Neural progenitor cell (in vitro differentiated cells): ENCODE measurements around the gene TOX2. TPM values are rescaled to one million over a fixed set of nuclear protein-coding genes. Genes with fewer than 3 reads are reported as not detected.

Experiments used
- DNase-seq: peaks from one replicate; pipeline ENCODE4 v3.0.0-alpha.2; 2016; ENCODE audit warnings: low spot score
- H2AFZ ChIP-seq: fragments of 200-600 bp; sonication (generic); replicated peaks from 2 replicates; pipeline ENCODE4 v1.6.1; 2016; ENCODE audit warnings: antibody characterized with exemption
- H3F3A ChIP-seq: fragments of 200-600 bp; sonication (generic); 2 replicates; pipeline ENCODE4 v1.6.1; 2016; ENCODE audit warnings: antibody characterized with exemption, low read depth
- H3K27ac ChIP-seq: fragments of 200-600 bp; sonication (generic); 2 replicates; pipeline ENCODE4 v1.5.1; 2016; ENCODE audit warnings: mild to moderate bottlenecking
- H3K27me3 ChIP-seq: fragments of 200-600 bp; sonication (generic); 2 replicates; pipeline ENCODE4 v1.6.1; 2016; ENCODE audit warnings: mild to moderate bottlenecking, moderate library complexity
- H3K36me3 ChIP-seq: fragments of 200-600 bp; sonication (generic); 2 replicates; pipeline ENCODE4 v1.5.1; 2016
- H3K4me1 ChIP-seq: fragments of 200-600 bp; sonication (generic); 2 replicates; pipeline ENCODE4 v1.6.1; 2016; ENCODE audit warnings: mixed run types
- H3K4me2 ChIP-seq: fragments of 200-600 bp; sonication (generic); 2 replicates; pipeline ENCODE4 v1.6.1; 2016
- H3K4me3 ChIP-seq: fragments of 200-600 bp; sonication (generic); 2 replicates; pipeline ENCODE4 v1.5.1; 2016
- H3K79me2 ChIP-seq: fragments of 200-600 bp; sonication (generic); 2 replicates; pipeline ENCODE4 v1.6.1; 2016; ENCODE audit warnings: low read depth
- H3K9ac ChIP-seq: fragments of 200-600 bp; sonication (generic); 2 replicates; pipeline ENCODE4 v1.6.1; 2016
- H3K9me3 ChIP-seq: fragments of 200-600 bp; sonication (generic); 2 replicates; pipeline ENCODE4 v1.5.1; 2016; ENCODE audit warnings: low read depth
- H4K20me1 ChIP-seq: fragments of 200-600 bp; sonication (generic); 2 replicates; pipeline ENCODE4 v1.6.1; 2016; ENCODE audit warnings: low read depth
- H3K27ac Mint-ChIP-seq: 3 replicates; pipeline ENCODE4 v1.8.0; 2021; ENCODE audit warnings: mixed read lengths
- H3K27me3 Mint-ChIP-seq: 2 replicates; pipeline ENCODE4 v1.8.0; 2022; ENCODE audit warnings: low read depth, mild to moderate bottlenecking, inconsistent platforms, moderate library complexity, mixed read lengths; ENCODE audit not compliant: insufficient read depth
- H3K36me3 Mint-ChIP-seq: 3 replicates; pipeline ENCODE4 v1.8.0; 2021; ENCODE audit warnings: mixed read lengths
- H3K4me1 Mint-ChIP-seq: 3 replicates; pipeline ENCODE4 v1.8.0; 2021; ENCODE audit warnings: mixed read lengths
- H3K4me3 Mint-ChIP-seq: 3 replicates; pipeline ENCODE4 v1.8.0; 2021; ENCODE audit warnings: mild to moderate bottlenecking, moderate library complexity, mixed read lengths
- H3K9me3 Mint-ChIP-seq: 3 replicates; pipeline ENCODE4 v1.8.0; 2020; ENCODE audit warnings: mixed read lengths
- EZH2 ChIP-seq: fragments of 200-600 bp; sonication (generic); IDR thresholded peaks from 2 replicates; pipeline ENCODE4 v1.6.1; 2017; ENCODE audit warnings: antibody characterized with exemption, mild to moderate bottlenecking, moderate library complexity
- EZH2phosphoT487 ChIP-seq: fragments of 200-600 bp; sonication (generic); IDR thresholded peaks from 2 replicates; pipeline ENCODE4 v1.6.1; 2017; ENCODE audit warnings: antibody characterized with exemption
- total RNA-seq: library from RNA; depleted of rRNA; stranded (reverse); fragments of >200 nt; gene quantifications from 2 replicates; pipeline ENCODE4 v1.2.3, GENCODE V29; 2015; ENCODE audit warnings: low replicate concordance
- TF ChIP-seq, protein P1 (sequence below): fragments of 200-600 bp; sonication (generic); IDR thresholded peaks from 2 replicates; pipeline ENCODE4 v1.5.1; 2017; ENCODE audit warnings: antibody characterized with exemption, mild to moderate bottlenecking

Gene TOX2
- total RNA-seq, 1 donor from 2014 or later: not detected

GRCh38 chr20:44091026-44091425 lies 176.4 kb downstream of the TOX2 start:
- no peak for DNase-seq
- Mint-ChIP-seq H3K36me3 (no peaks in the 10 kb centered on the region), H3K9me3 (no peaks in the 10 kb centered on the region), H3K27ac (no peak overlapping the region), H3K27me3 (peaks cover 4% of the 10 kb centered on the region), H3K4me3 (no peak overlapping the region), H3K4me1 (no peaks in the 10 kb centered on the region)
- H3K36me3 ChIP-seq: no peaks in the 10 kb centered on the region
- no peaks in the 10 kb centered on the region for H3K9me3 ChIP-seq
- H3K9ac ChIP-seq: no peak overlapping the region
- no peaks in the 10 kb centered on the region for H3F3A ChIP-seq
- no peak overlapping the region for H3K4me3 ChIP-seq
- H3K79me2 ChIP-seq: no peaks in the 10 kb centered on the region
- H3K27ac ChIP-seq: no peak overlapping the region
- no peaks in the 10 kb centered on the region for H4K20me1 ChIP-seq
- no peaks in the 10 kb centered on the region for H3K4me1 ChIP-seq
- no peak overlapping the region for H2AFZ ChIP-seq
- H3K27me3 ChIP-seq: no peaks in the 10 kb centered on the region
- no peak overlapping the region for H3K4me2 ChIP-seq
- TF ChIP-seq EZH2phosphoT487 (no peak), EZH2 (no peak)
- TF ChIP-seq, protein P1, sequence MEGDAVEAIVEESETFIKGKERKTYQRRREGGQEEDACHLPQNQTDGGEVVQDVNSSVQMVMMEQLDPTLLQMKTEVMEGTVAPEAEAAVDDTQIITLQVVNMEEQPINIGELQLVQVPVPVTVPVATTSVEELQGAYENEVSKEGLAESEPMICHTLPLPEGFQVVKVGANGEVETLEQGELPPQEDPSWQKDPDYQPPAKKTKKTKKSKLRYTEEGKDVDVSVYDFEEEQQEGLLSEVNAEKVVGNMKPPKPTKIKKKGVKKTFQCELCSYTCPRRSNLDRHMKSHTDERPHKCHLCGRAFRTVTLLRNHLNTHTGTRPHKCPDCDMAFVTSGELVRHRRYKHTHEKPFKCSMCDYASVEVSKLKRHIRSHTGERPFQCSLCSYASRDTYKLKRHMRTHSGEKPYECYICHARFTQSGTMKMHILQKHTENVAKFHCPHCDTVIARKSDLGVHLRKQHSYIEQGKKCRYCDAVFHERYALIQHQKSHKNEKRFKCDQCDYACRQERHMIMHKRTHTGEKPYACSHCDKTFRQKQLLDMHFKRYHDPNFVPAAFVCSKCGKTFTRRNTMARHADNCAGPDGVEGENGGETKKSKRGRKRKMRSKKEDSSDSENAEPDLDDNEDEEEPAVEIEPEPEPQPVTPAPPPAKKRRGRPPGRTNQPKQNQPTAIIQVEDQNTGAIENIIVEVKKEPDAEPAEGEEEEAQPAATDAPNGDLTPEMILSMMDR: no peak

- Histone ChIP-seq H3K79me2 (no peaks in the 10 kb centered on the region), H3K4me1 (no peaks in the 10 kb centered on the region), H3K4me2 (no peak overlapping the region), H3K9ac (no peak overlapping the region), H3K36me3 (no peaks in the 10 kb centered on the region), H3K4me3 (no peak overlapping the region), H3F3A (no peaks in the 10 kb centered on the region), H3K27me3 (no peaks in the 10 kb centered on the region), H3K27ac (no peak overlapping the region), H3K9me3 (no peaks in the 10 kb centered on the region), H2AFZ (no peak overlapping the region), H4K20me1 (no peaks in the 10 kb centered on the region)
- no peaks in the 10 kb centered on the region for H3K4me1 Mint-ChIP-seq
- H3K36me3 Mint-ChIP-seq: no peaks in the 10 kb centered on the region
- TF ChIP-seq EZH2phosphoT487 (no peak), EZH2 (no peak)
- TF ChIP-seq, protein P1: peak; percentile 62
- H3K4me3 Mint-ChIP-seq: no peak overlapping the region
- H3K27me3 Mint-ChIP-seq: peaks cover 4% of the 10 kb centered on the region
- peak overlapping the region; percentile 59 for H3K27ac Mint-ChIP-seq
- peak; percentile 72 for DNase-seq
- H3K9me3 Mint-ChIP-seq: no peaks in the 10 kb centered on the region
Observed at GRCh38 chr20:44092551-44093248, 178.0 kb downstream of the TOX2 start.

- H3K4me2 ChIP-seq: no peak overlapping the region
- no peaks in the 10 kb centered on the region for H4K20me1 ChIP-seq
- H3K27me3 ChIP-seq: no peaks in the 10 kb centered on the region
- no peaks in the 10 kb centered on the region for H3K9me3 ChIP-seq
- no peaks in the 10 kb centered on the region for H3K36me3 ChIP-seq
- H3K79me2 ChIP-seq: no peaks in the 10 kb centered on the region
- no peak for DNase-seq
- H3F3A ChIP-seq: no peaks in the 10 kb centered on the region
- H3K27ac ChIP-seq: no peak overlapping the region
- H3K4me3 ChIP-seq: no peak overlapping the region
- TF ChIP-seq EZH2phosphoT487 (no peak), EZH2 (no peak)
- TF ChIP-seq, protein P1: no peak
- Mint-ChIP-seq H3K36me3 (no peaks in the 10 kb centered on the region), H3K9me3 (no peaks in the 10 kb centered on the region), H3K4me3 (no peak overlapping the region), H3K4me1 (no peaks in the 10 kb centered on the region), H3K27ac (no peak overlapping the region), H3K27me3 (peaks cover 4% of the 10 kb centered on the region)
- no peaks in the 10 kb centered on the region for H3K4me1 ChIP-seq
- no peak overlapping the region for H2AFZ ChIP-seq
- no peak overlapping the region for H3K9ac ChIP-seq
Observed at GRCh38 chr20:44093249-44093582, 178.6 kb downstream of the TOX2 start.
